Tibial nerve (tissue), 4 donors: ENCODE measurements around the gene PABPN1L. TPM values are rescaled to one million over a fixed set of nuclear protein-coding genes. Genes with fewer than 3 reads are reported as not detected.

Source experiments
- DNase-seq, 2 donors: peaks; one replicate each; pipeline ENCODE4 v3.0.0-alpha.2; 2019; ENCODE audit warnings: low spot score in 2 of 2
- H3K27ac ChIP-seq, 4 donors: fragments of 200-600 bp; sonication (generic) in 3 of 4; one replicate each; pipeline ENCODE4 v1.5.1; 2017 to 2019; ENCODE audit warnings: mild to moderate bottlenecking in 1 of 4
- H3K27me3 ChIP-seq, 2 donors: fragments of 200-600 bp; sonication (generic) in 1 of 2; one replicate each; pipeline versions ENCODE4 v1.5.1 to v1.6.0; 2017 to 2019
- H3K36me3 ChIP-seq, 3 donors: fragments of 200-600 bp; sonication (generic); one replicate each; pipeline ENCODE4 v1.5.1; 2018 to 2019
- H3K4me1 ChIP-seq, 4 donors: fragments of 200-600 bp; sonication (generic) in 3 of 4; one replicate each; pipeline ENCODE4 v1.5.1; 2017 to 2019
- H3K4me3 ChIP-seq, 4 donors: fragments of 200-600 bp; sonication (generic) in 3 of 4; one replicate each; pipeline ENCODE4 v1.5.1; 2017 to 2019; ENCODE audit warnings: mild to moderate bottlenecking in 1 of 4, moderate library complexity in 1 of 4
- H3K9me3 ChIP-seq, 4 donors: fragments of 200-600 bp; sonication (generic) in 3 of 4; one replicate each; pipeline ENCODE4 v1.5.1; 2017 to 2019
- CTCF ChIP-seq, 5 experiments: fragments of 200-600 bp in 3 of 5; fragments of 450-650 bp in 2 of 5; sonication (generic) in 3 of 5; IDR thresholded peaks; one replicate each; pipeline ENCODE4 v1.5.1; 2016 to 2019; ENCODE audit warnings: antibody characterized with exemption in 5 of 5, mild to moderate bottlenecking in 3 of 5, moderate library complexity in 2 of 5
- EP300 ChIP-seq, 2 donors: sonication (generic); formaldehyde crosslinking; IDR thresholded peaks; one replicate each; pipeline ENCODE4 v1.6.1; 2017; ENCODE audit warnings: antibody characterized with exemption in 2 of 2, mild to moderate bottlenecking in 1 of 2
- POLR2A ChIP-seq, 2 donors: fragments of 450-650 bp; IDR thresholded peaks; one replicate each; pipeline ENCODE4 v1.6.1; 2017; ENCODE audit warnings: antibody characterized with exemption in 2 of 2, mild to moderate bottlenecking in 2 of 2, moderate library complexity in 2 of 2
- WGBS, 2 donors: methylation state at CpG; one replicate each; pipeline ENCODE4 v1.1.5; 2018; 5-methylcytosine and 5-hydroxymethylcytosine counted together
- total RNA-seq, 4 donors: library from RNA; depleted of rRNA; stranded (reverse); fragments of >200 nt; gene quantifications; one replicate each; pipeline ENCODE4 v1.1.0, GENCODE V29; 2016

Gene PABPN1L
- total RNA-seq, 4 donors from 2014 or later: not detected

- Histone ChIP-seq H3K27ac (no peak overlapping the region), H3K4me1 (peaks cover 0 to 15% (median 3%) of the 10 kb centered on the region in 4 donors), H3K27me3 (peaks cover 0 to 16% of the 10 kb centered on the region in 2 donors), H3K36me3 (no peaks in the 10 kb centered on the region), H3K4me3 (no peak overlapping the region), H3K9me3 (no peaks in the 10 kb centered on the region)
- 82 to 87% methylated on average over 17 to 22 of the region's 22 CpGs for WGBS, 2 donors
- DNase-seq: no peak
- TF ChIP-seq EP300 (IDR thresholded peaks at IDR 0.05): no peak
- no peak for TF ChIP-seq POLR2A (IDR thresholded peaks at IDR 0.05)
- no peak for TF ChIP-seq CTCF (IDR thresholded peaks at IDR 0.05)
These were observed 40.2 kb upstream of the PABPN1L start for GRCh38 chr16:88906535-88907105.

GRCh38 chr16:88906020-88906419, 39.6 kb upstream of the PABPN1L start:
- Histone ChIP-seq H3K4me1 (peaks cover 0 to 10% (median 2%) of the 10 kb centered on the region in 4 donors), H3K36me3 (no peaks in the 10 kb centered on the region), H3K27ac (no peak overlapping the region), H3K27me3 (peaks cover 0 to 10% of the 10 kb centered on the region in 2 donors), H3K4me3 (no peak overlapping the region), H3K9me3 (no peaks in the 10 kb centered on the region)
- 72 to 75% methylated on average over 13 to 16 of the region's 16 CpGs for WGBS, 2 donors
- TF ChIP-seq EP300 (IDR thresholded peaks at IDR 0.05): no peak
- TF ChIP-seq CTCF (IDR thresholded peaks at IDR 0.05): no peak
- TF ChIP-seq POLR2A (IDR thresholded peaks at IDR 0.05): no peak
- no peak for DNase-seq

GRCh38 chr16:88905563-88905962, 39.1 kb upstream of the PABPN1L start:
- Histone ChIP-seq H3K27me3 (peaks cover 0 to 7% of the 10 kb centered on the region in 2 donors), H3K9me3 (no peaks in the 10 kb centered on the region), H3K4me1 (peaks cover 0 to 6% (median 0%) of the 10 kb centered on the region in 4 donors), H3K4me3 (no peak overlapping the region), H3K36me3 (peaks cover 0 to 4% (median 0%) of the 10 kb centered on the region in 3 donors), H3K27ac (no peak overlapping the region)
- 41 to 43% methylated on average over 10 to 12 of the region's 13 CpGs for WGBS, 2 donors
- TF ChIP-seq EP300 (IDR thresholded peaks at IDR 0.05): no peak
- no peak for TF ChIP-seq CTCF (IDR thresholded peaks at IDR 0.05)
- no peak for TF ChIP-seq POLR2A (IDR thresholded peaks at IDR 0.05)
- DNase-seq: no peak

- no peaks in the 10 kb centered on the region for H3K9me3 ChIP-seq
- no peak overlapping the region for H3K27ac ChIP-seq
- peaks cover 0 to 10% (median 0%) of the 10 kb centered on the region in 3 donors for H3K36me3 ChIP-seq
- H3K4me3 ChIP-seq: no peak overlapping the region
- H3K27me3 ChIP-seq: peaks cover 0 to under 1% of the 10 kb centered on the region in 2 donors
- no peaks in the 10 kb centered on the region for H3K4me1 ChIP-seq
- DNase-seq: no peak
- WGBS, 2 donors: 78 to 80% methylated on average over 21 of the region's 21 CpGs
- TF ChIP-seq CTCF (IDR thresholded peaks at IDR 0.05): no peak
- no peak for TF ChIP-seq EP300 (IDR thresholded peaks at IDR 0.05)
- no peak for TF ChIP-seq POLR2A (IDR thresholded peaks at IDR 0.05)
These were observed 38.4 kb upstream of the PABPN1L start for GRCh38 chr16:88904676-88905365.

- no peak overlapping the region for H3K27ac ChIP-seq
- no peaks in the 10 kb centered on the region for H3K27me3 ChIP-seq
- WGBS, 2 donors: 71 to 89% methylated on average over 11 to 14 of the region's 14 CpGs
- DNase-seq: no peak
- no peaks in the 10 kb centered on the region for H3K9me3 ChIP-seq
- peaks cover 0 to 10% (median 0%) of the 10 kb centered on the region in 3 donors for H3K36me3 ChIP-seq
- TF ChIP-seq CTCF (IDR thresholded peaks at IDR 0.05) (no peak), EP300 (IDR thresholded peaks at IDR 0.05) (no peak), POLR2A (IDR thresholded peaks at IDR 0.05) (no peak)
- no peaks in the 10 kb centered on the region for H3K4me1 ChIP-seq
- no peak overlapping the region for H3K4me3 ChIP-seq
These were observed 36.8 kb upstream of the PABPN1L start for GRCh38 chr16:88903267-88903666.
